Heart left ventricle (tissue), 13 donors: ENCODE results near the gene FSTL4.

Source experiments
- CTCF ChIP-seq, 12 donors: fragments of 200-600 bp; sonication (generic) in 4 of 12; IDR thresholded peaks; one replicate each; pipeline versions ENCODE4 v1.5.0 to v1.8.0; 2018 to 2022; ENCODE audit warnings: antibody characterized with exemption in 12 of 12, mild to moderate bottlenecking in 5 of 12
- POLR2A ChIP-seq, 2 donors: fragments of 450-650 bp; IDR thresholded peaks; one replicate each; pipeline ENCODE4 v1.6.1; 2017; ENCODE audit warnings: antibody characterized with exemption in 2 of 2, mild to moderate bottlenecking in 2 of 2, moderate library complexity in 2 of 2
- donor health status: ischemic (EF 13 %, LVEDD 7.1; RV severe dilation, severe dysfunction).
- donor health status: DM: no; HTN: yes; CAD: no.
- donor health status: DM: no; HTN: no; CAD: no.
- donor health status: ischemic (EF 25% LVEDD 6.9; RV normal size, moderate dysfunction).
- donor health status: ischemic (EF 25% LVEDD 5.7; RV mildly dilated, moderate dysfunction).
- donor health status: ischemic (EF 35%, LVEDD 5.7; RV mildly dilated, moderate dysfunction).
- donor health status: nonischemic (EF 11% LVEDD 7.7; RV severe dilation, severe dysfunction).
- donor health status: DM: yes; HTN: yes; CAD: no.
- donor health status: PGD.
- donor health status: ischemic (EF 29% LVEDD 5.4; RV normal size, mild dysfunction).
- donor health status: nonischemic (EF 23%, LVEDD 6.1; RV moderate dilation, normal function).

- no peak for TF ChIP-seq CTCF (IDR thresholded peaks at IDR 0.05)
- no peak for TF ChIP-seq POLR2A (IDR thresholded peaks at IDR 0.05)
Measured at GRCh38 chr5:133198511-133198910, 413.8 kb downstream of the FSTL4 start.
